Dermis microvascular lymphatic vessel endothelial cell (primary cell): ENCODE data around the gene TRAPPC1. TPM values are rescaled to one million over a fixed set of nuclear protein-coding genes. Genes with fewer than 3 reads are reported as not detected.
A peak's percentile ranks its signal among the peaks of the same experiment; 100 is the strongest.

Experiments
- DNase-seq, 2 donors: peaks; one replicate each; pipeline versions ENCODE4 v3.0.0 to v3.0.0-alpha.2; 2010; ENCODE audit warnings: low read depth in 2 of 2
- total RNA-seq: library from RNA; depleted of rRNA; stranded (reverse); fragments of >200 nt; gene quantifications from 2 replicates; pipeline ENCODE4 v1.2.1, GENCODE V29; 2014

The TRAPPC1 gene
- total RNA-seq, 1 donor from 2014 or later, result 52.9 TPM

- DNase-seq, result no peak
Measured at GRCh38 chr17:7940743-7941142, 9.0 kb upstream of the TRAPPC1 start.

GRCh38 chr17:7940034-7940433 is 8.3 kb upstream of the TRAPPC1 start:
- DNase-seq, result no peak

GRCh38 chr17:7935859-7936258 is 4.1 kb upstream of the TRAPPC1 start:
- DNase-seq, result no peak

- DNase-seq, result peak in 1 of 2 donors; percentile 63
Measured at GRCh38 chr17:7932949-7933348, 1.2 kb upstream of the TRAPPC1 start.

GRCh38 chr17:7932483-7932891 is 741 bp upstream of the TRAPPC1 start:
- DNase-seq, result peak in 1 of 2 donors; percentile 41

GRCh38 chr17:7930841-7931631 is 710 bp downstream of the TRAPPC1 start:
- no peak for DNase-seq

- DNase-seq, result peak in 1 of 2 donors; percentile 52
Measured at GRCh38 chr17:7929158-7930023, 2.4 kb downstream of the TRAPPC1 start, which contains the start of gene KCNAB3. TSS of gene KCNAB3 (minus strand) at chr17:7929856. CDS start at chr17:7929435, 421 bp downstream.

GRCh38 chr17:7927596-7927995 is 4.2 kb downstream of the TRAPPC1 start:
- DNase-seq, result no peak

- DNase-seq, result peak; percentile 67 to 85
Measured at GRCh38 chr17:7922845-7923628, 8.7 kb downstream of the TRAPPC1 start.

GRCh38 chr17:7922269-7922844 is 9.4 kb downstream of the TRAPPC1 start:
- DNase-seq, result no peak

- peak in 1 of 2 donors; percentile 25 for DNase-seq
Measured at GRCh38 chr17:7916808-7917207, 14.9 kb downstream of the TRAPPC1 start.

- no peak for DNase-seq
Measured at GRCh38 chr17:7916385-7916682, 15.4 kb downstream of the TRAPPC1 start.

- DNase-seq, result peak; percentile 30 to 94
Measured at GRCh38 chr17:7915611-7916384, 15.9 kb downstream of the TRAPPC1 start, which contains the start of gene RNF227. TSS of gene RNF227 (minus strand) at chr17:7916289. CDS start at chr17:7916195, 94 bp downstream.

GRCh38 chr17:7915179-7915610 is 16.6 kb downstream of the TRAPPC1 start:
- peak in 1 of 2 donors; percentile 72 for DNase-seq

- peak; percentile 66 to 79 for DNase-seq
Measured at GRCh38 chr17:7912927-7913524, 18.7 kb downstream of the TRAPPC1 start.

- DNase-seq, result no peak
Measured at GRCh38 chr17:7911116-7911515, 20.6 kb downstream of the TRAPPC1 start.

GRCh38 chr17:7910711-7911110 is 21.0 kb downstream of the TRAPPC1 start:
- DNase-seq, result no peak

GRCh38 chr17:7910281-7910680 is 21.5 kb downstream of the TRAPPC1 start:
- DNase-seq, result no peak

- no peak for DNase-seq
Measured at GRCh38 chr17:7909089-7909488, 22.7 kb downstream of the TRAPPC1 start.
